GM12873 (cell line): ENCODE data around the gene PROK1.

Source experiments
- CTCF ChIP-seq: IDR thresholded peaks from 2 replicates; pipeline ENCODE4 v1.5.1; 2012; ENCODE audit warnings: low read depth, mild to moderate bottlenecking, moderate library complexity, low read length, control low read depth; ENCODE audit not compliant: insufficient read depth; ENCODE audit errors: missing control alignments

The PROK1 gene

GRCh38 chr1:110494036-110494435, 43.1 kb downstream of the PROK1 start:
- no peak for TF ChIP-seq CTCF

- no peak for TF ChIP-seq CTCF
These were observed 43.8 kb downstream of the PROK1 start for GRCh38 chr1:110494522-110495406.

GRCh38 chr1:110495926-110496600, 45.1 kb downstream of the PROK1 start:
- peak; percentile 94 for TF ChIP-seq CTCF

- no peak for TF ChIP-seq CTCF
These were observed 47.3 kb downstream of the PROK1 start for GRCh38 chr1:110498270-110498669.

GRCh38 chr1:110501488-110502132, 50.7 kb downstream of the PROK1 start:
- TF ChIP-seq CTCF: no peak

GRCh38 chr1:110502402-110503151, 51.6 kb downstream of the PROK1 start:
- TF ChIP-seq CTCF: no peak
